ENCODE measurements around the gene COBLL1.
"Not testable (repeated sequence)": the region's sequence is repeated elsewhere in the genome, so short reads cannot be mapped to it uniquely, and the experiment has no call there.

Gene COBLL1

GRCh38 chr2:164717000-164717803 is 124.4 kb downstream of the COBLL1 start:
- H3K36me3 ChIP-seq (ENCODE audit: insufficient read depth, low read length) = no peaks in the 10 kb centered on the region
- H3K27ac ChIP-seq = no peak overlapping the region
- DNase-seq (ENCODE audit: low read depth, low spot score) = no peak
- H3K4me3 ChIP-seq = no peak overlapping the region
- no peaks in the 10 kb centered on the region for H3K9me3 ChIP-seq (ENCODE audit: low read depth, low read length)
- no peak overlapping the region for H3K9ac ChIP-seq (ENCODE audit: insufficient read length)
- no peak for TF ChIP-seq EZH2 (IDR thresholded peaks at IDR 0.05)
- TF ChIP-seq POLR2AphosphoS5 (IDR thresholded peaks at IDR 0.05; ENCODE audit: borderline replicate concordance, low read depth, low read length) = no peak
- no peak for TF ChIP-seq FOXP2 (optimal IDR thresholded peaks at IDR 0.05; ENCODE audit: control extremely low read depth, extremely low read length, insufficient read depth)

- no peak for DNase-seq (ENCODE audit: low read depth, low spot score)
- no peak for TF ChIP-seq EZH2 (IDR thresholded peaks at IDR 0.05)
- TF ChIP-seq POLR2AphosphoS5 (IDR thresholded peaks at IDR 0.05; ENCODE audit: borderline replicate concordance, low read depth, low read length) = no peak
- TF ChIP-seq FOXP2 (optimal IDR thresholded peaks at IDR 0.05; ENCODE audit: control extremely low read depth, extremely low read length, insufficient read depth) = no peak
Measured at GRCh38 chr2:164714471-164714870, 127.2 kb downstream of the COBLL1 start.

GRCh38 chr2:164711766-164712138 is 129.9 kb downstream of the COBLL1 start:
- no peak overlapping the region for H3K9ac ChIP-seq (ENCODE audit: insufficient read length)
- DNase-seq (ENCODE audit: low read depth, low spot score) = no peak
- H3K4me3 ChIP-seq = no peak overlapping the region
- H3K27ac ChIP-seq = no peak overlapping the region
- H3K36me3 ChIP-seq (ENCODE audit: insufficient read depth, low read length) = no peaks in the 10 kb centered on the region
- no peaks in the 10 kb centered on the region for H3K9me3 ChIP-seq (ENCODE audit: low read depth, low read length)
- TF ChIP-seq POLR2AphosphoS5 (IDR thresholded peaks at IDR 0.05; ENCODE audit: borderline replicate concordance, low read depth, low read length) (no peak), FOXP2 (optimal IDR thresholded peaks at IDR 0.05; ENCODE audit: control extremely low read depth, extremely low read length, insufficient read depth) (no peak), EZH2 (IDR thresholded peaks at IDR 0.05) (no peak)

More at GRCh38 chr2:164714471-164714870, 127.2 kb downstream of the COBLL1 start:
- H3K4me3 ChIP-seq = no peak overlapping the region
- no peak overlapping the region for H3K9ac ChIP-seq (ENCODE audit: insufficient read length)
- no peak overlapping the region for H3K27ac ChIP-seq
- H3K9me3 ChIP-seq (ENCODE audit: low read depth, low read length) = no peaks in the 10 kb centered on the region
- H3K36me3 ChIP-seq (ENCODE audit: insufficient read depth, low read length) = no peaks in the 10 kb centered on the region

DNA sequence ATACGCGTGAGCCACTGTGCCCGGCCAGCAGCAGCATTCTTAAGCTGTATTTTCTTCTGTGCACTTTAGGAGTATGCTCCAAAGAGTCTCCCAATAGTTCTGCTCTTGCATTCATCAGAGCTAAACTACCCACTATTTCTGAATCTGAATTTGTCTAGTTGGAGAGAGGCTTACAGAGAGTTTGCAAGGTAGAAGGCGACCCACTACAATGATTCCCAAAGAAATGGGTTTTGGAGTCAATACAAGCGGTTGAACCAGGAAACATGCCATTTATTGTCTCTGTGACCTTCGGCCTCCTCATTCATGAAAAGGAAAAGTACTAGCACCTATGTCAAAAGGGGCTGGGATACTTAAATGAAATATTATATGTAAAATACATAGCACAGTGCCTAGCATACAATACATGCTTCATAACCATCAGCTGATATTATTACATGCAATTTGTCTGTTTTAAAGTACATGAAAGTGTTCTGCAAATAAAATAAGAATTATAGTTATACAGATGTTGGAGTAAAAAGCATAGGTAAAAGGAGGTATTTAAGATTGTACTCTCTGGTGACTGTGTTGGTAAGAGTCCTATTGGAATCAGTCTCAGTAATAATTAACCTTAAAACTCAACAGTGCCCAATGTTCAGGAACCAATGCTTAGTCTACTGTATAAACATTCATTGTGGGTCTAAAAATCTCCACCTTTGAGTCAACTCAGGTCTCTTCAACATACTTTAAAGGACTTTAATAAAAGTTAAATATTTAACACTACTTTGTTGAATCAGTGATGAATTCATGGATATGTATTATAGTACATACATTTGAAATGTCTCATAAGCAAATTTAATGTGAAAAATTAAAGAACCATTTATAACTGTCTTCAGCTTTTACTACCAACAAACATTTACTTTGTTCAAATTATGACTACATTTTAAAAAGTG is 130.5 kb downstream of the COBLL1 start:
- TF ChIP-seq FOXP2 (optimal IDR thresholded peaks at IDR 0.05; ENCODE audit: control extremely low read depth, extremely low read length, insufficient read depth) (no peak), POLR2AphosphoS5 (IDR thresholded peaks at IDR 0.05; ENCODE audit: borderline replicate concordance, low read depth, low read length) (no peak), EZH2 (IDR thresholded peaks at IDR 0.05) (no peak)
- no peak overlapping the region for H3K9ac ChIP-seq (ENCODE audit: insufficient read length)
- H3K4me3 ChIP-seq = no peak overlapping the region
- no peaks in the 10 kb centered on the region for H3K36me3 ChIP-seq (ENCODE audit: insufficient read depth, low read length)
- no peak for DNase-seq (ENCODE audit: low read depth, low spot score)
- H3K9me3 ChIP-seq (ENCODE audit: low read depth, low read length) = no peaks in the 10 kb centered on the region
- no peak overlapping the region for H3K27ac ChIP-seq

DNA sequence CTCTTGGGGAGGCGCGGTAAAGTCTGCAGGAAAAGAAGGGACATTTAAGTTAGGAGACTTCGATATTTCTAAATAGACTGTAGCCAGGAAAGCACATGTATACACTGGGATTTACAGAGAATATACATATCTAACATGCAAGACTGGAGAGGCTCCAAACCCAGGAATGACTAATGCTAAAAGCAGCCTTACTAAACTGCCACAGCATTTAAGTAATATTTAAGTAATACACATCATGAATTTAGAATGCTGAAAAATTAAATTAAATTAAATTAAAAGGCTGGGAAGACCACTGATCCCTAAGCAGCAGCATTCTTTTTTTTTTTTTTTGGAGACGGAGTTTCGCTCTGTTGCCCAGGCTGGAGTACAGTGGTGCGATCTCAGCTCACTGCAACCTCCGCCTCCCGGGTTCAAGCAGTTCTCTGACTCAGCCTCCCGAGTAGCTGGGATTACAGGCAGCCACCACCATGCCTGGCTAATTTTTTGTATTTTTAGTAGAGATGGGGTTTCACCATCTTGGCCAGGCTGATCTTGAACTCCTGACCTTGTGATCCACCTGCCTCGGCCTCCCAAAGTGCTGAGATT is 131.3 kb downstream of the COBLL1 start:
- H3K36me3 ChIP-seq (ENCODE audit: insufficient read depth, low read length); H3K9ac ChIP-seq (ENCODE audit: insufficient read length); DNase-seq (ENCODE audit: low read depth, low spot score); H3K9me3 ChIP-seq (ENCODE audit: low read depth, low read length); H3K27ac ChIP-seq; H3K4me3 ChIP-seq: not testable (repeated sequence)

- TF ChIP-seq FOXP2 (optimal IDR thresholded peaks at IDR 0.05; ENCODE audit: control extremely low read depth, extremely low read length, insufficient read depth) (no peak), POLR2AphosphoS5 (IDR thresholded peaks at IDR 0.05; ENCODE audit: borderline replicate concordance, low read depth, low read length) (no peak), EZH2 (IDR thresholded peaks at IDR 0.05) (no peak)
- no peak for DNase-seq (ENCODE audit: low read depth, low spot score)
- no peak overlapping the region for H3K27ac ChIP-seq
Measured at GRCh38 chr2:164706522-164706921, 135.1 kb downstream of the COBLL1 start.

GRCh38 chr2:164705412-164706167 is 136.0 kb downstream of the COBLL1 start:
- H3K36me3 ChIP-seq (ENCODE audit: insufficient read depth, low read length) = no peaks in the 10 kb centered on the region
- no peak overlapping the region for H3K9ac ChIP-seq (ENCODE audit: insufficient read length)
- TF ChIP-seq FOXP2 (optimal IDR thresholded peaks at IDR 0.05; ENCODE audit: control extremely low read depth, extremely low read length, insufficient read depth) (no peak), POLR2AphosphoS5 (IDR thresholded peaks at IDR 0.05; ENCODE audit: borderline replicate concordance, low read depth, low read length) (no peak), EZH2 (IDR thresholded peaks at IDR 0.05) (no peak)

More at GRCh38 chr2:164706522-164706921, 135.1 kb downstream of the COBLL1 start:
- H3K9me3 ChIP-seq (ENCODE audit: low read depth, low read length) = no peaks in the 10 kb centered on the region
- H3K9ac ChIP-seq (ENCODE audit: insufficient read length) = no peak overlapping the region
- no peak overlapping the region for H3K4me3 ChIP-seq
- H3K36me3 ChIP-seq (ENCODE audit: insufficient read depth, low read length) = no peaks in the 10 kb centered on the region

More at GRCh38 chr2:164705412-164706167, 136.0 kb downstream of the COBLL1 start:
- Histone ChIP-seq H3K9me3 (ENCODE audit: low read depth, low read length) (no peaks in the 10 kb centered on the region), H3K4me3 (no peak overlapping the region), H3K27ac (no peak overlapping the region)
- DNase-seq (ENCODE audit: low read depth, low spot score) = no peak
